ENCODE measurements around the gene PHIP.
"Not testable (repeated sequence)": the region's sequence is repeated elsewhere in the genome, so short reads cannot be mapped to it uniquely, and the experiment has no call there.

The PHIP gene

GRCh38 chr6:78916411-78916810, 161.6 kb downstream of the PHIP start:
- no peak for DNase-seq

- no peak for DNase-seq
These were observed 166.7 kb downstream of the PHIP start for GRCh38 chr6:78911218-78911940.

GRCh38 chr6:78910591-78911171, 167.4 kb downstream of the PHIP start:
- DNase-seq, result peak; percentile 5 to 16

GRCh38 chr6:78910010-78910409, 168.0 kb downstream of the PHIP start:
- no peak for DNase-seq

- no peak for DNase-seq
These were observed 168.7 kb downstream of the PHIP start for GRCh38 chr6:78909391-78909790.

- DNase-seq, result no peak
These were observed 169.4 kb downstream of the PHIP start for GRCh38 chr6:78908621-78909020.

GRCh38 chr6:78896227-78896626, 181.8 kb downstream of the PHIP start:
- no peak for DNase-seq

- not testable (repeated sequence) for DNase-seq
These were observed 188.2 kb downstream of the PHIP start for GRCh38 chr6:78889901-78890300.
